NB4 (cell line): ENCODE data around the gene HCN1.

Experiments
- DNase-seq: peaks from one replicate; pipeline ENCODE4 v3.0.0; 2010; ENCODE audit warnings: low read depth
- H3K4me3 ChIP-seq: one replicate; pipeline ENCODE4 v1.5.1; 2011; ENCODE audit warnings: mild to moderate bottlenecking, low read depth, low read length, moderate library complexity
- MAX ChIP-seq: IDR thresholded peaks from 2 replicates; pipeline ENCODE4 v1.6.1; 2011; ENCODE audit warnings: low read depth, low read length
- MYC ChIP-seq: IDR thresholded peaks from 2 replicates; pipeline ENCODE4 v1.6.1; 2011; ENCODE audit warnings: low read depth, low read length
- POLR2A ChIP-seq: IDR thresholded peaks from 2 replicates; pipeline ENCODE4 v1.6.1; 2011; ENCODE audit warnings: mild to moderate bottlenecking; ENCODE audit not compliant: insufficient read length; ENCODE audit errors: extremely low read depth
- TF ChIP-seq, protein P1 (sequence below): IDR thresholded peaks from one replicate; pipeline ENCODE4 v1.5.1; 2012; ENCODE audit warnings: low read depth, low read length

The HCN1 gene

DNA sequence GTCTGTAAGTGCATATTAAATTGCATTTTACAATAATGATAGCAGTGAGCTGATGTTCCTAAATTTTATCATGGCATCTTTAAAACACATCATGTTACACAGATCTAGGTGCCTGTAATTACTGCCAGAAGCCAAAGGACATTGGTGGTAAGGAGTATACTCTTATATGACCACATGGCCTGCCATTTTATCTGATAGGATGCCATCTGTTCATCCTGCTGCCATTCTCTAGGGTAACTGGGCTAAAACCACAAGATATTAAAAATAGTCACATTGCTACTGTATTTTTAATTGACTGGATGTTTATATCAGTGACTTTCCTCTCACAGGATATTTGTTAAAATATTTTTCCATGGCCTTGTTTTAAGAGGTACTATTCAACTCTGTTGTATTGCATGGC, 53.1 kb downstream of the HCN1 start:
- no peak overlapping the region for H3K4me3 ChIP-seq
- DNase-seq = no peak
- TF ChIP-seq POLR2A (no peak), MYC (no peak), MAX (no peak)
- TF ChIP-seq, protein P1, sequence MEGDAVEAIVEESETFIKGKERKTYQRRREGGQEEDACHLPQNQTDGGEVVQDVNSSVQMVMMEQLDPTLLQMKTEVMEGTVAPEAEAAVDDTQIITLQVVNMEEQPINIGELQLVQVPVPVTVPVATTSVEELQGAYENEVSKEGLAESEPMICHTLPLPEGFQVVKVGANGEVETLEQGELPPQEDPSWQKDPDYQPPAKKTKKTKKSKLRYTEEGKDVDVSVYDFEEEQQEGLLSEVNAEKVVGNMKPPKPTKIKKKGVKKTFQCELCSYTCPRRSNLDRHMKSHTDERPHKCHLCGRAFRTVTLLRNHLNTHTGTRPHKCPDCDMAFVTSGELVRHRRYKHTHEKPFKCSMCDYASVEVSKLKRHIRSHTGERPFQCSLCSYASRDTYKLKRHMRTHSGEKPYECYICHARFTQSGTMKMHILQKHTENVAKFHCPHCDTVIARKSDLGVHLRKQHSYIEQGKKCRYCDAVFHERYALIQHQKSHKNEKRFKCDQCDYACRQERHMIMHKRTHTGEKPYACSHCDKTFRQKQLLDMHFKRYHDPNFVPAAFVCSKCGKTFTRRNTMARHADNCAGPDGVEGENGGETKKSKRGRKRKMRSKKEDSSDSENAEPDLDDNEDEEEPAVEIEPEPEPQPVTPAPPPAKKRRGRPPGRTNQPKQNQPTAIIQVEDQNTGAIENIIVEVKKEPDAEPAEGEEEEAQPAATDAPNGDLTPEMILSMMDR = no peak

- no peak overlapping the region for H3K4me3 ChIP-seq
- TF ChIP-seq POLR2A (no peak), MYC (no peak), MAX (no peak)
- DNase-seq = no peak
These were observed 53.8 kb downstream of the HCN1 start for GRCh38 chr5:45642370-45642769.

DNA sequence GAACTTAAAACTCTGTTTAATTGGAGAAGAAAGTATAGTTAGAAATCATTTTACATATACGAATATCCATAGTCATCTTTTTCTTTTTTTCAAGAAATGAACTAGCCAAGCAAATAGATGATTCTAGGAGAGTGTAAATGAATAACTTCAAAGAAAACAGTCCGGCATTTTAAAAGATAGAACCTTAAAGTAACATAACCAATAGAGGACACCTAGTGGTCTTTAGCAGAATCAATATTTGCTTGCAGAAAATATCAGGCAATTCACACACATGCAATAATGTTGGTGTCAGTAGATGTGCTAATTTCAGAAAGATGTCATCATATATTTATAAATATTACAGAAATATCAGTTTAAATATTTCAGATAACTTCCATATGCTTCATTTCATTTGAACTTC, 57.1 kb downstream of the HCN1 start:
- no peak overlapping the region for H3K4me3 ChIP-seq
- no peak for TF ChIP-seq POLR2A
- TF ChIP-seq, protein P1 = peak; percentile 24
- DNase-seq = peak; percentile 13

DNA sequence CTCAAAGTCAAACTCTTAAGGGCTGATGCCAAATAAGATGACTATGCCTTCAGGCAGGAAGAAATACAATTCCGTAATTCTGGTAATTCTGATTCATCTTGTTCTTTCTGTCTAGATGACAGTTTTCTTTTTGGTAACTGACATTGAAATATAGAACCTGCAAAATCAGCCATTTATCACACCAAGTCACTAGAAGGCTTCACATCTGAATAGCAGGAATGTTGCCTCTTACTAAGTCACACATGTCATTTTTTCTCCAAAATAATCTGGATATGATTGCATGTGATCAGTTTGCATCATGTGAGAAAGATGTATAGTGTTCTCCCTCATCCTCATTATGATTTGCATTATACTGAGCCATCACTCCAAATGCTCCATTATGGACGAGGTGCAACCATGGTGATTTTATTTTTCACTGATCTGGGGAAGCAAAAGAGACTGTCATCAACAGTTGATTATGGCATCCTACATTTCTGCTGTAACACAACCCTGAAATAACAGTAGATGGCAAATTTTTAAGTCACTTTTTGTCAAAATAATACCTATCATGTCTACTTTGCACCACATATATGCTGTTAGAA, 69.0 kb downstream of the HCN1 start:
- DNase-seq = no peak
- no peak overlapping the region for H3K4me3 ChIP-seq
- no peak for TF ChIP-seq POLR2A
- TF ChIP-seq MYC = no peak
- TF ChIP-seq MAX = no peak
- TF ChIP-seq, protein P1 = no peak

DNA sequence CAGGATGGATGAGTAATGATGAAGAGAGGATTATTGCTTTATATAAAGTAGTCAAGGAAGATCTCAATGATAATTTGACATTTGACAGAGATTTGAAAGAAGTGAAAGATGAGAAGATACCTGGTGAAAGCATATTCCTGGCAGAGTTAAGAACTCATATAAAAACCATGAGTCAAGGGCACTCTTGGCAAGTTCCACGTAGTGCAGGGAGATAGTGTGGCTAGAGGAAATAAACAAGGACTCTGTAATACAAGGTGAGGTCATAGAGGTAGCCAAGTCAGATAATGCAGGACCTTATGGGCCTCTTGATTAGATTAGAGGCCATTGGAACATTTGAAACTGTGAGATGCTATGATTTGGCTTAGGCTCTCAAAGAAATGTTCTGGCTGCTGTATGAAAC, 72.3 kb downstream of the HCN1 start:
- TF ChIP-seq, protein P1 = no peak
- TF ChIP-seq POLR2A = no peak
- TF ChIP-seq MYC = no peak
- no peak for TF ChIP-seq MAX
- no peak for DNase-seq
- H3K4me3 ChIP-seq = no peak overlapping the region

DNA sequence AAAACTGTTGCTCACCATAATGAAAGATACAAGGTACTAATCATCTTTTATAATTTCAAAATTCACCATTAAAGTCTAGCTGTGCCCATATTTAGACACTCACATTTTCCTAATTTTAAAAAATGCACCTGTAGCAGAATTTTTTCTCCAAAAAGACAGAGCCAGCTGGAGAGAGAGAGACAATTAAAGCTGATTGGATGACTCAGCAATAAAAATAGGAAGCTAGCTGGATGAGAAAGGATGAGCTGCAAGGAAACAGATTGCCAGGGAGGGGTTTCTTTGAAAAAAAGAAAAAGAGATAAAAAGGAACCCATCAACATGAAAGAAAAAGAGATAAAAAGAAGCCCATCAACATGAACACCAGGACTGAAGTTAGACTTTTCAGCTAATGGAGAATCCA, 73.8 kb downstream of the HCN1 start:
- no peak for DNase-seq
- H3K4me3 ChIP-seq = no peak overlapping the region
- TF ChIP-seq MYC = no peak
- TF ChIP-seq, protein P1 = no peak
- TF ChIP-seq POLR2A = no peak
- no peak for TF ChIP-seq MAX
